Ovary (tissue), 3 donors: ENCODE results near the gene ZNF385C.

Experiments
- EP300 ChIP-seq: sonication (generic); formaldehyde crosslinking; IDR thresholded peaks from one replicate; pipeline ENCODE4 v1.6.1; 2017; ENCODE audit warnings: antibody characterized with exemption
- POLR2A ChIP-seq: fragments of 450-650 bp; IDR thresholded peaks from one replicate; pipeline ENCODE4 v1.6.1; 2017; ENCODE audit warnings: antibody characterized with exemption, mild to moderate bottlenecking, moderate library complexity
- TF ChIP-seq, protein P1 (sequence below), 3 donors: fragments of 450-650 bp in 2 of 3; fragments of 200-600 bp in 1 of 3; IDR thresholded peaks; one replicate each; pipeline versions ENCODE4 v1.5.1 to v1.8.0; 2016 to 2022; ENCODE audit warnings: antibody characterized with exemption in 3 of 3, mild to moderate bottlenecking in 1 of 3
- donor health status: DM: no; HTN: no; CAD: no.

DNA sequence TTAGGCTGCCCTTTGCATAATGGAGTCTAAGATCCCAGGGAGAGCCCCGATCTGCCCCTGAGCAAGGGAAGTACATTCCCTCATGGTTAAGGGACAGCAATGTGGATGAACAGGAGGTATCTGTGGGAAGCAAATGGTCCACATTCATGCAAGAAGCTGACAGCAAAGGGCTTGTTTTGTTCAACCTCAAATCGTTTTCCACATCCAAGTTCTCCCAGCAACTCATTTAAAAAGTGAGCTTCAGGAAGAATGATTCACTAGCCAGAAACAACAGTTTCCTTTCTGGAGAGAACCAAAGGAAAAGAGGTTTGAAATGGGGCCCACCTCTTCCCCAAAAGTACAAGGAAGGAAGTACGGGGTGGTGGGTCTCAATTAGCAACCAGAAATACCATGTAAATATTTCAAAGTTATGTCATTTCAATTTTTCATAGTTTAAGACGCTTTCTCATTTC, 33.7 kb upstream of the ZNF385C start:
- TF ChIP-seq, protein P1, sequence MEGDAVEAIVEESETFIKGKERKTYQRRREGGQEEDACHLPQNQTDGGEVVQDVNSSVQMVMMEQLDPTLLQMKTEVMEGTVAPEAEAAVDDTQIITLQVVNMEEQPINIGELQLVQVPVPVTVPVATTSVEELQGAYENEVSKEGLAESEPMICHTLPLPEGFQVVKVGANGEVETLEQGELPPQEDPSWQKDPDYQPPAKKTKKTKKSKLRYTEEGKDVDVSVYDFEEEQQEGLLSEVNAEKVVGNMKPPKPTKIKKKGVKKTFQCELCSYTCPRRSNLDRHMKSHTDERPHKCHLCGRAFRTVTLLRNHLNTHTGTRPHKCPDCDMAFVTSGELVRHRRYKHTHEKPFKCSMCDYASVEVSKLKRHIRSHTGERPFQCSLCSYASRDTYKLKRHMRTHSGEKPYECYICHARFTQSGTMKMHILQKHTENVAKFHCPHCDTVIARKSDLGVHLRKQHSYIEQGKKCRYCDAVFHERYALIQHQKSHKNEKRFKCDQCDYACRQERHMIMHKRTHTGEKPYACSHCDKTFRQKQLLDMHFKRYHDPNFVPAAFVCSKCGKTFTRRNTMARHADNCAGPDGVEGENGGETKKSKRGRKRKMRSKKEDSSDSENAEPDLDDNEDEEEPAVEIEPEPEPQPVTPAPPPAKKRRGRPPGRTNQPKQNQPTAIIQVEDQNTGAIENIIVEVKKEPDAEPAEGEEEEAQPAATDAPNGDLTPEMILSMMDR (IDR thresholded peaks at IDR 0.05), result no peak
- TF ChIP-seq POLR2A (no peak), EP300 (no peak)
